Stimulated activated CD4-positive, alpha-beta T cell treated with anti-CD3 and anti-CD28 coated beads, Interleukin-2, amount 100 ng/mL, for 48 hours (primary cell): ENCODE data around the gene SNX19.

Experiments used
- DNase-seq, 2 donors: peaks; one replicate each; pipeline ENCODE4 v3.0.0-alpha.2; 2020

Gene SNX19

DNA sequence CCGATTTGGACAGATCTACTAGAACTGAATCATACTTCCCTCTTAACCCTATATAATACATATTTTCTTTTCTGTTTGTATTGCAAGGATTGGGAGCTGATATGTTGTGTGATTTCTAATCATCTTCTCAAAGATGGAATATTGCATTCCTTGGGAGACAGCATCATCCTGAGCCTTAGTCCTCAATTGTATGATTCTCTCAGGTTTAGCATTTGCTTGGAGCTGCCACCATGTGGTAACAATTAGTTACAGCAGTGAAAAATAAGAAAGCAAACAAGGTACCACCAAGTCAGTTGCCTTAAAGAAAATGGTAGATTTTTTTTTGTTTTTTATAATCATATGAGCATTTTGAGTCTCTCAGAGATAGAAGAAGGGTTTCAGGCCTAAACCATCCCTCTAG lies 11.9 kb downstream of the SNX19 start:
- no peak for DNase-seq

DNA sequence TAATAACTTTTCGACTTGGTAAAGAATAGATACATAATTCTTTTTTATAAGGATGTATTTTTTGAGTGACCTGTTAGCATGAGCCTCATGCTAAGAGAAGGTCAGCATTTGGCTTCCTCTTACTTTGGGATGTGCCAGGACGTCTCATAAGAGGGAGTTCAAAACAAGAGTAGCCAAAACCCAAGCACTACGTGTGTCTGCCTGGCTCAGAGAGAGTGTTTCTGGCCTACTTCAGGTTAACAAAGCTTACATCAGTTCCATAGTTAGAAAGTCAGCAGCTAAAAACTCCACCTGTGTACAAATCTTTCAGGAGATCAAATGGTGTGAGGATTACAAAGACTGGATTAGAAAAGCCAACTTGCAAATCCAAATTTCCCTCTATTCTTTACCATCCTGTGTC lies 13.9 kb downstream of the SNX19 start:
- no peak for DNase-seq

DNA sequence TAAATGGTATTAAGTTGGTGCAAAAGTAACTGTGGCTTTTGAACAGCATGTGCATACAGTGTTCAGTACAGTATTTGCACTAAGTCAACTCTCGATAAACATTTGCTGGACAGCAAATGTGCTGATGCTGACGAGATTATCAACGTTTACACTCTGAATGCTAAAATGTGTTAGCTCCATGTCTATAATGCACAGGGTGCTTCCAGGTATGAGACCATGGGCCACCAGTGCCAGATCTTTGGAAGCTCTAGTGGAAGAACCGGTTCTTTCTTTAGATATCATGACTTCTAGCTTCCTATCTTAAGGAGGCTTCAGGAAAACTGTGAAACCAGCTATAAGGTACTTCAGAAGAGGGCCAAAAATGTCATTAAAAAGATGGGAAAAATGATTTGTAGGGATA lies 17.2 kb downstream of the SNX19 start:
- DNase-seq: no peak

DNA sequence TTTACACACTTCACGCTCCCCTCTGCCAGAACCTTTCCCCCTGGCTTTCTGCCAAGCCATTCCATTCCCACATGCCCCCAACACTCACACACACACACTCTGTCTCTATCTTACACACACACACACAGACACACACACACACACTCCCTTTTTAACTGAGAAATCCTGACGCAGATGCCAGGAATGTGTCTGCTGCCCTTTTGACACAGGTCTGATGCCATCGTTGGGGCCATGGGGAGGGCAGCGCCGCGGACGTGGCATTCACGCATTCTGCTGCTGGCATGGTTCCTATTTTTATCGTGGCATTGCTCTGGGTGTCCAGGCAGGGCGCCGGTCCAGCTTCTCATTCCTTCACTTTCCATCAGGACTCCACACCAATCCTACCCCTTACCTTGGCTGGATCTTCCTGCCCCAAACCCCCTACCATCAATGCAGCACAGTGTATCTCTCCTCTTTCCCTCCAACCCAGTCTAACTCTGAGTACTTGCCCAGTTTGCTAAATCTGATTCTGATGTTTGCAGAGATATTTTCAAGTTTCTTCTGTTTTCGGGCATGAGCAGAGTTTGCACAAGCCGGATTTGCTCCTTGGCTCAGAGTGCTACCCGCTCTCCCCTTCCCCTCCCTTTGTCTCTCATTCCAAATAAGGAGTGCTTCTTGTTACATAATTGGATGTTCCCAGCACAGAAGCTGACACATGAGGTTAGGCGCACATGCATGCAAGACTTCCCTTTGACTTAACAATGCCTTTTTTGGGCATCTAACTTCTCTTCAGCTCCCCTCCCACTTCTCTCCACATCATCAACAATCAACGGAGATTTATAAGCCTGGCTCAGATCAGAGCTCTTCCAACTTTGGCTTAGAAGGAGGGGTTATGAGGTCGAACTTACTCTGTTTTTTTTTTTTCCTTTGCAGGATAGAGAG lies 18.8 kb downstream of the SNX19 start:
- no peak for DNase-seq

DNA sequence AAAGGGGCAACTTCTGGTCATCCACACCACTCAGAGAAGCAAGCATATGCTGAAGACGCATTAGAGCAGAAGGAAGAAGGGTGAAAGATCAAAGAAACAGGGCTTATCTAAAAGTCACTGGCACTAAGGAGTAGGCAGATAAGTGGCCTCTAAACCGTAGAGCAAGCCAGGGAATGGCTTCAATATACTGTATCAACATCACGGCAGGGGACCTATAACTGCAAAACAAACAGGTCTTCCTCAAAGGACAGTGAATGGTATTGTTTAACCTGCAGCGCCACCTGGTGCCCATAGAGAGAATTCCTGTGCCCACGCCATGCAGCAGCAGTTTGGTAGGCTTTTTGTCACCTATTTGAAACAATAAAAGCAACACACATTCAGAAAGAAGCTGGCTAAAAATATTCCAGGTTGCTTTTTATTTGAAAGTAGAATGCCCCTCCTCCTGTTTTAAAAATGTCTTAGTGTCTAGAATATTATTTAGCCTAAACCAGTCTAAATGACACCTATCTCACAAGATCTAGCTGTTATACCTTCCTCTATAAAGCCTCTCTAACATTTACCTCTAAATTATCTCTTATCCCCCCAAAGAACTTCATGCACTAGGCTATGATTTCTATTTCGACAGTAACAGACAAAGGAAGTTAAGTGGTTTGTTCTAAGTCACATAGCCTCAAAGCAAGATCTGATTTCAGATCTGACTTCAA lies 21.8 kb downstream of the SNX19 start:
- DNase-seq: peak; percentile 45 to 57

DNA sequence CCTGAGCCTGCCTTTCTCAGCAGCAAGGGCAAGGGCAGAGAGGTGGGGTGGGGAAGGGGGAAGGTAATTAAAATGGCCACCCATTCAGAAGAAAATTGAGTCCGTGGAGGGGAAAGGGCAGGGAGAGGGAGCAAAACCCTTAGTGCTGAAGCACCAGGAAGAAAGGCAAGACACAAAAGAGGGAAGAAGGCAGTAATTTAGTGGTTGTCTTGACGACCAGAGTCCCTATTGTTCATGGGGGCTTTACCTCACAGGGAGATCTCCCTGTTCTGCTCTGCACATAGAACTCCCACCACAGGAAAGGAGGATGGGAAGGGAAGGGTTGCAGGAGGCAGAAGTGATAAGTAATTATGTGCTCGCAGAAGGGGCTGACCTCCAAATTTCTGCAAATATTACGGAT lies 23.4 kb downstream of the SNX19 start:
- no peak for DNase-seq

DNA sequence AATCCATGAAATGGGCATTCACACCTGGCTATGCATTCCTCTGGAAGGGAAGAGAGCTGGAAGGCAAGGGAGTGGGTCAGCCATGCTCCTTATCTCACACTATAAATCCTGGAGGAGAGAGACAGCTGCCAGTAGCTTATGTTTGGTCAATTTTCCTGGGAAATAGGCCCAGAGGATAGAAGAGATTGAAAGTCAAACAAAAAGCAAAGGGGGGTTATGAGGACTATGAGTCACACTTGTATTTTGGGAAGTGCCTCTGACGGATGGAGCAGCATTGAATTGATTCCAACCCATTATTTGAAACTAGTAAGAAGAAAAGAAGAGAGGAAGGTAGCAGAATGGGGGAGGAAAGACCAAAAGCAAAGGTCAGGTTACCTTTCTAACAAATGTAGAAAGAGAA lies 25.0 kb downstream of the SNX19 start:
- no peak for DNase-seq

DNA sequence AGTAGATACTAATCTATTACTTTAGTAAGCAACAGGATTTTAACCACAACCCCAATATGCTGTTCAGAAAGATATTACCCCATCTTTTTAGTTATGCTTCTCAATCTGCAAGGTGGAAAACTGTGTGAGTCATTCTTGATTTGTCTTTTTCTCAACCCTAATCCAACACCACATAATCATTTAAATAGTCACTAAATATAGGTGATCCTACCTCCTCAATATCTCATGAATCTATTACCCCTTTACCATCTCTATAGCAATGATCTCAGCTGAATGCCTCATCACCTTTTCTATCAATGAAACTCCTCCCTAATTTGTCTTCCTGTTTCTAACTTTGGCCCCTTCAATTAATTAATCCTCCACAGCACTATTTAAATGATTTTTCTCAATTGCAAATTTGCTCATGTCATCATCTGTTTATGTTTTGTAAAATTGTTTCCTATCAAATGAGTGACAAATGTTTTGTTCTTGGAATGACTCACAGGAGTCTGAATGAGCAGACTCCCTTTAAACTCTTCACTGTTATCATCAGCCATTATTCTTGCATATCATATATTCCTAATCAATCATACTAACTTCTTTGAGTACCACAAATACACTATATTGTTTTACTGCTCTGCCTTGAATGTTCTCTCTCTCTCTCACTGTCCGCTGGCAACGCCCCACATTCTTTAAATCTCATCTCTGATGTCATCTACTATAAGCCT lies 26.1 kb downstream of the SNX19 start:
- no peak for DNase-seq

DNA sequence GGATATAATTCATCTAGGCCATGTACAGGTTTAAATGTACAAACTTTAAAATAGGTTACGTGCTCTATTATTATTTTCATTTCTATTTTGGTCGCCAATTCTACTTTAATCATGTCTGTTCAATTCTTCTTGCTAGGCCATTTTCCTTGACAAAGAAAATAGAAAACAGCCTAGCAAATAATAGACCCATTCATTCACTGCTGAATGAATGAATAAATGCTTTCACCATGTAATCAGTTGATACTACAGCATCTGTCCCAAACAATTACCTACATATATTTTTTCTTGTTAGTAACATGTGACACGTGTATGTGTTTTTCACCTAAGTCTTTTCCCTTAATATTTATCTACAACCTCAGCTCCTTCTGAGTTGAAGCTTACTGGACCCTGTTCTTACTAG lies 27.5 kb downstream of the SNX19 start:
- DNase-seq: no peak

DNA sequence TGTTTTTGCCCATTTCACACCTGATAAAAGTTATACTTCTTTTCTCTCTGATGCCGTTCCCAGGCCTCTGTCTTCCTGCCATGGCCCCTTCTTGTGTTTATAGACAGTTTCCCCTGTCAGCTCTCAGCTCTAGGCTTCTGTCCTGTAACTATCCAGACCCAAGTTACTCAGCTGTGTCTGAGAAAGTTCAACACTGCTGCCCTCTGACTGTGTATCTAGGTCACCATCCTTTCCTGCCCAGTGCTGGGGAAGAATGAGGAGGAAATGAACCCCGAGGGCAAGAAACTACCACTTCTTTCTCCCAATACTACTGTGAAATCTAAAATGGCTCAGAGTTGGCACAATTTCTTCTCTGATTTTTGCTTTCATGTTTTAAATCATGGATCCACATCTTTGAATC lies 29.6 kb downstream of the SNX19 start:
- DNase-seq: no peak

DNA sequence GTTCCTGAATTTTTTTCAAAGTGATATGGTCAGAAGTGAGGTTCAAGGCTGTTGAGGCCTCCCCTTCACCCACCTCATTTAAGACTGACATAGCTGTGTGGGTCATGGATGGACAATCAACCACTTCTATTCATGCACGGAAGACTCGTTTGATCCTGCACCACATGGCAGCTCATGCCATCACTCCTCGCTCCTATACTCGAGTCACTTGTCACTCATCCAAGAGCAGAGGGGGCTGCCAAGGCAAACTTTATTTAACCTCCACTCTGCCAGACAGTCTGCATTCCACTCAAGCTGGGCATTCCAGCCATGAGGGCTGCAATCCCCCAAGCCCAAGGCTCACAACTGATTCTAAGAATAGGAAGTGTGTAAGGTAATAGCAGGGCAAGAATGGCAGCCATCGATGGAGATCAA lies 34.1 kb downstream of the SNX19 start:
- no peak for DNase-seq

DNA sequence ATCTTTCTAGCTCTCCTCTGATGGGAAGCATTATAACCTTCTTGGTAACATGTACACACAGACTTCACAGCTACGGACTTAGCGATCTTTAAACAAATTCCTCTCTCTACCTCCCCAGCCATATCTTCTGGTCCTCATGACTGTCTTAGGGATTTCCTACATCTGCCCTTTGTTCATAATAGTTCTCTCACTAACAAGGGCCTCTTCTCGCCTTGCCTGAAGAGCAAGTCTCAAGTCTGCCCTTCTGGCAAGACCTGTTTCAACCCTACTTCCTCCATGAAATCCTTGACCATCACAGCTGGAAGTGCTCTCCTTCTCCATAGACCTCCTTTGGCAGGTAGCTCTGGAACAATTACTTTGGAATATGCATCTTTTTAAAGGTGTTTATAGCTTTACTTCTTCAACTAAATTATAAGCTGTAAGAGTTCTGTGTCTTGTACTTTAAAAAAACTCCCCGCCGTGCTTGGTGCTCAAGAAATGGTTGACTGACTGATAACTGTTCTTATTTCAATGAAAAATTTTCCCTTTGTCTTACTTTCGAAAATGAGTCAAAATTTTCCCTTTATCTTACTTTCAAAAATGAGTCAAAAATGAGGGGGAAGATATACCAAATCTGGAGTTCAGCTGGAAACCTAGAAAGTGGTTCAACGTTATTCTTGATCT lies 34.7 kb downstream of the SNX19 start:
- no peak for DNase-seq

DNA sequence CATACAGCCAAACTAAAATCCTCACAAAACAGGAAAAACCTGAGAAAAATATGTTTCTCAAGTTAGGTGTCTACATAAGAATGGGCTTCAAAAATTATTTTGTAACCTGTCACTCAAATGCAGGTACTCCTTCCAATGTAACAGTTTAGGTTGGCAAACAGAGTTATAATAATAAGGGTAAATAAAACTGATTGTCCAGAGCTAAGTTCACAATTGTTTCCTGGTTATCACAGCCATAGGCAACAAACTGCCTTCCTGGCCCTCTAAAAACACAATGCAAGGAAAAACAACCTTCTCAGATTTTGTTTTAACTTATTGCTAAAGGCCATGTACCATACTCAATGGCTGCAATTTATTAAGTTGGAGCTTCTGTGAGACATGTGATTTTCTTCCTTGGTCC lies 36.4 kb downstream of the SNX19 start:
- no peak for DNase-seq

DNA sequence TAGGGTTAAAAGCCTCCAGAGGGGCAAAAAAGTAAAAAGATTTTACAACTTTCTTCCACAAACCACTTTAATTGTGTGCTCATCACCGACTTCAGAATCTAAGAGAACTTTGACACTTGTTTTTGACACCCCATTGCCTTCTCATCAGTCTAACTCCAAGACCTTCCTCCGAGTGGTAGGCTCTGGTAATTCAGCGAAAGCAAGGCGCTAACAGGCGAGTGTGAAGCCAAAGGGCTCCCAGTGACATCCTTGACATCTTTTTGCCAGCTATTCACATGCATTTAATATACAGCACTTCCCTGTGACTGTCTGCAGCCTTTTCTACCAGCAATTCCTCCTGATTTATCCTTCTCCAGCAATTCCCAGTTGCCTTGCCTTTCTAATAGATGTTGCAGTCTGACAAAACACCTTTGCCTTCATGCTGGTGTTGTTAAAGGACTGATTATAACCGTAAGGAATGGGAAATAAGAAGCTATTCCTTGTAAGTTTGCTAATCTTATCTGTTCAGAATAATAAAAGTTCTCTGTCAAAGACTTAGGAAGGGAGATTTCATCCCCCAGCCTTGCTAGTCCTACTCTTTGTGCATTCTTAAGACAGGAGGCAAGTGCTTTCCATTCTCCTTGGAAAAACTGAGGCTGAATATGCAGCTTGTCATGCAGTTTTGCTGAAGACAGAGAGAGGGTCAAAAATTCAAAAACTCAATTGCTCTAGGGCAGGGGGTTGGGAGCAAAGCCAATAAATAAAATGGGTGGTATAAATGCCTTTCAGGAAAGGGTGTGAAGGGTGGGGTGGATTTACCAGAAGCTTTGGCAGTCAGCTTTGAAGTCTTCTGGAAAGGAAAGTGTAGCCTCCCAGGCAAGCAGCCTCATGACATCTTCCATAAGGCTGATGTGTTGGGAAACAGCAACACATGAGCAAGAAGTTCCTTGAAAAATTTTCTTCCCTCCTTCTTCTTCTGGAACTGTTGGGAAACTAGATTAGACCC lies 39.1 kb downstream of the SNX19 start:
- DNase-seq: no peak

DNA sequence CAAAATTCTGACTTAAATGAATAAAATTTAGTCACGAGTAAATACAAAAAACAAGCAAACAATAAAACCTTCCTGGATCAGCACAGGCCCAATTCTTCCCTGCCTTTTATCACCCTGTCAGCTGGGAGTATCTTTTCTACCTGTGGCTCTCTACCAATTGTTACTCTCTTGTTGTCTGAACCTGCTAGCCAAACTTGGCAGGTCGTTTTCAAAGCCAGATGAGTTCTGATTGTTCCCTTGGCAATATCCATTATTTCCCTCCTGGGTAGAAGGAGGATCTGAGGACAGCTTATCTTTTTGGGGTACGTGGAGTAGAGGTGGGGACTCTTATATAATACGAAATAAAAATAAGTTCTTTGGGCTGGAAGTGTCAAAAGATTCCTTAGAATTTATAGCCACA lies 40.2 kb downstream of the SNX19 start:
- DNase-seq: no peak

DNA sequence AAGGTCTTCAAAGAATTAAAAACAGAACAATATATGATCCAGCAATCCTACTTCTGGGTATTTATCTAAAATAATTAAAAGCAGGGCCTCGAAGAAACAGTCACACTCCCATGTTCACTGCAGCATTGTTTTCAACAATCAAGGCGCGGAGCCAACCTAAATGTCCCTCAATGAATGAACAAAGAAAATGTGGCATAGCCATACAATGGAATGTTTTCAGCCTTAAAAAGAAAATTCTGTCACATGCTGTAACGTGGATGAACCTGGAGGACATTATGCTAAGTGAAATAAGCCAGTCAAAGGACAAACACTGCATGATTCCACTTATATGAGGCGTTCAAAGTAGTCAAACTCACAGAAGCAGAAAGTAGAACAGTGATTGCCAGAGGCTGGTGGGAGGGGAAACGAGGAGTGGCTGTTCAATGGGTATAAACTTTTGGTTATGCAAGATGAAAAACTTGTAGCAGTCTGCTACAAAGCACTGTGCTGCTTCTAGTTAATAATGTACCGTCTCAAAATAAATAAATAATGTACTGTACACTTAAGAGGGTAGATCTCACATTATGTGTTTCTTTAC lies 41.2 kb downstream of the SNX19 start:
- DNase-seq: no peak

DNA sequence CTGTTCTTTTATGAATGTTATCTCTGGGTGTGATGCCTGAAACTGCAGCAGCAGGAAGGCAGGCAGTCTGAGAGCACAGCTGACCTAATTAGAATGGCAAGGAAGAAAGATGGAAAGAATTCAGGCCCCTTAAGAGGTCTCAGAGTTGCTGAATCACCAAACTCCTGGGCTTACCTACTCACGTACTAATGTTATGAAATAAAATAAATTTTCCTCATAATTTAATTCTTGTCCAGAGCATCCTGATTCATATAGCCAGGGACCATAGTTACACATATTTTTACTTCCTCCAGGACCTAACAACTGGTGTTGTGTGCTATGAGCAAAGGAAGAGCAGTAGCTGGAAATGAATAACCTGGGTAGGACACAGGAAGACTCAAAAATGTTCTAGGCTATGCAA lies 41.9 kb downstream of the SNX19 start:
- DNase-seq: no peak

DNA sequence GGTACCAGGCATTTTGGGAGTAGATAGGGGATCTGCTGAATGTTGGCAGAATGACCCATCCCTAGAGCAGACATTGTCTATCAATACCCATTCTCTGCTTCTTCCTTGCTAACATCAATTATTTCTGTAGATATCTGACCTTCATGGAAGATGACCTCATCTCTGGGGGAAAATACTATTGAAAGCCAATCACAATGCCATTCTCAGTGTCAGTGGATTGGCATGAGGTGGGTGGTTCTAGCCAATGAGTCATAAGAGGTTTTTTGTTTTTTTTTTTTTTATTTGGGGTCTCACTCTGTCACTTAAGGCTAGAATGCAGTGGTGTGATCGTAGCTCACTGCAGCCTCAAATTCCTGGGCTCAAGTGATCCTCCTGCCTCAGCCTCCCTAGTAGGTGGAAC lies 42.5 kb downstream of the SNX19 start:
- no peak for DNase-seq

DNA sequence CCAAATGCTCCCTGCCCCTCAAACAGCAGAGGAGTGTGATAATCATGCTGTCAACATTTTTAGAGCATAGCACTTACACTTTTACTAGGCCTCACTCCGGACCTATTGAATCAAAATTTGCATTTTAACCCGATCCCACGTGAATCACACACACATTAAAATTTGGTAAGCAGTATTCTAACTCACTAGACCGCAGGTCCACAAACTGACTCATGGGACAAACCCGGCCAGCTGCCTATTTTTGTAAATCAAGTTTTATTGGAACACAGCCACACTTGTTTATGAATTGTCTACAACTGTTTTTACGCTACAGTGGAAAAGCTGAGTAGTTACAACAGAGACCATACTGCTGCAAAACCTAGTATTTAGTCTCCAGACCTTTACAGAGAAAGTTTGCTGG lies 43.3 kb downstream of the SNX19 start:
- no peak for DNase-seq

DNA sequence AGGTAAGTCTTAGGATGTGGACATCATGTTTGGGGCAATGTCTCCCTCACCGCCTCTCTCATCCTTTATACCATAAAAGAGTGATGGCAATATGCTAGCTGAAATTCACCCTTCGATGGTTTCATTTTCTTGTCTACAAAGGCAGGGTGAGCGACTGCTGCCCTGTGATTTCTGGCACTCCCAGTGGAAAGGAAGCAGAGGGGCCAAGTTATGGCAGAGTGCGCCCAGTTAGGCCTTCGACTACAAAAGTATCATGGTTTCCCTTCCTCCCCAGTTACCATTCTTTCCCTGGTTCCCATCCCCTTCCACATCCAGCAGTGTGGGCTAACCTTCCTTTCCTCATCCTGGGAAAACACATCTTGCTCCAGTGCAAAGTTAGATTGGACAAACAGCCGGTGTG lies 43.8 kb downstream of the SNX19 start:
- DNase-seq: no peak

DNA sequence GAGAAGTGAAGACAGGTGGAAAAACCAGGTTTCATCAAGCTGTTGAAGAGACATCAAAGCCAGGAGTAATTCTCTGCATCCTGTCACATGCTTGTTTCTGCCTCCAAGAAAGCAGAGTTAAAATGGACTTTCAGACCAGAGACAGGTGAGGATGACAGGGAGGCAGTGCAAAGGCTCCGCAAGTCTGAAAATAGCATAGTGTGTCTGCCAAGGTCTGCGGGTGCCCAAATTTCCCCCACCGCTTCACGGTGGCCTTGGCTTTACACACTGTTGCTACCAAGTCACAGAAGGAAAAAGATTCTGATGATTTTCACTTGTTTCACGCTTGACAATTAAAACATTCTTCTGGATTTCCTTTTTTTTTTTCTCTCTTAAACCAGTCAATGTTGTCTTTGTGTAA lies 44.2 kb downstream of the SNX19 start:
- DNase-seq: no peak

DNA sequence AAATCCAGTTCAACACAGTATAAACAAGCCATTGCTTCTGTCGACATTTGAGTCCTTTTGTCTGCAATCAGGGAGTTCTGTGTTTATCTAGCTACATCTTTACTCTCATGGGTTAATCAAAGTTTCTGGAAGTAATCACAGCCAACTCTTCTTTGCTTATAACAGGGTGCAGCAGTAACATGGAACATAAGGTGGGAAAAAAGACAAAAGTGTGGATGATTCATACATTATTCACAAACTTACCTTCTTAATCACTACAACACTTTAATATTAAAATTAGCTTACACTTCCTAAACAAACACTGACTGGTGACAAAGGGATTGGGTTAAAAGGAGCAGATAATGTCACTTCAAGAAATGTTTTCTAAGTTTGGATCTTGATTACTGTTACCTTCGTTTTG lies 44.7 kb downstream of the SNX19 start:
- no peak for DNase-seq
